ENCODE results near the gene CCDC102B.

Gene CCDC102B

DNA sequence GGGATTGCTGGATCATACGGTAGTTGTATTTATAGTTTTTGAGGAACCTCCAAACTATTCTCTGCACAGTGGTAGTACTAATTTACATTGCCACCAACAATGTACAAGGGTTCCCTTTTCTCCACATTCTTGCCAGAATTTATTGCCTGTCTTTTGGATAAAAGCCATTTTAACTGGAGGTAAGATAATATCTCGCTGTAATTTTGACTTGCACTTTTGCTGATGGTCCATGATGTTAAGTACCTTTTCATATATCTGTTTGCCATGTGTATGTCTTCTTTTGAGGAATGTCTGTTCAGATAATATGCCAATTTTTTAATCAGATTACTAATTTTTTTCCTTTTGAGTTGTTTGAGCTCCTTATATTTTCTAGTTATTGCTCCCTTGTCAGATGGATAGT, 158.8 kb downstream of the CCDC102B start:
- Mint-ChIP-seq H3K9me3 (no peaks in the 10 kb centered on the region), H3K4me1 (ENCODE audit: low read depth) (no peaks in the 10 kb centered on the region), H3K36me3 (ENCODE audit: low read depth) (no peaks in the 10 kb centered on the region), H3K27ac (no peak overlapping the region), H3K4me3 (no peak overlapping the region), H3K27me3 (no peaks in the 10 kb centered on the region)

DNA sequence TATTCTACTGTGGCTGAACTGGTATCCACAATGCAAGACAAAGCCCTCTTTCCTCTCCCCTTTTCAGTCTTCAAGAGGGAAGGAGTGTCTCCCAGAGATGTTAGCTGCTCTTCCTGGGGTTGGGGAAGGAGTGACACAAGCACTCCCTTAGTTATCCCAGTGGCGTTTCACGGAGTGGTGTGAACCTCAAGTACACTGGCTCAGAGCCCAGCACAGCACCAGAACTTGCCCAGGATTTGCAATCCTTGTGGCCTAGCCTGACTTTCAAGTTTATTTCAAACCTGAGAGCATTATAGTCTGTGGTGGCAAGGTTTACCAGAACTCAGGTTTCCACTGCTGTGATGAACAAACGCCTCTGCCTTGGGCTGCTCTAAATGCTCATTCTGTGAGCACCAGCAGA, 162.5 kb downstream of the CCDC102B start:
- Mint-ChIP-seq H3K9me3 (no peaks in the 10 kb centered on the region), H3K27ac (no peak overlapping the region)

GRCh38 chr18:68962623-68963022, 164.7 kb downstream of the CCDC102B start:
- H3K9me3 Mint-ChIP-seq, result no peaks in the 10 kb centered on the region
- no peaks in the 10 kb centered on the region for H3K27me3 Mint-ChIP-seq
- no peaks in the 10 kb centered on the region for H3K36me3 Mint-ChIP-seq (ENCODE audit: low read depth)
- H3K27ac Mint-ChIP-seq, result no peak overlapping the region
- H3K4me1 Mint-ChIP-seq (ENCODE audit: low read depth), result no peaks in the 10 kb centered on the region
- H3K4me3 Mint-ChIP-seq, result no peak overlapping the region

More for the DNA sequence above, 162.5 kb downstream of the CCDC102B start:
- Mint-ChIP-seq H3K27me3 (no peaks in the 10 kb centered on the region), H3K36me3 (ENCODE audit: low read depth) (no peaks in the 10 kb centered on the region), H3K4me1 (ENCODE audit: low read depth) (no peaks in the 10 kb centered on the region), H3K4me3 (no peak overlapping the region)

DNA sequence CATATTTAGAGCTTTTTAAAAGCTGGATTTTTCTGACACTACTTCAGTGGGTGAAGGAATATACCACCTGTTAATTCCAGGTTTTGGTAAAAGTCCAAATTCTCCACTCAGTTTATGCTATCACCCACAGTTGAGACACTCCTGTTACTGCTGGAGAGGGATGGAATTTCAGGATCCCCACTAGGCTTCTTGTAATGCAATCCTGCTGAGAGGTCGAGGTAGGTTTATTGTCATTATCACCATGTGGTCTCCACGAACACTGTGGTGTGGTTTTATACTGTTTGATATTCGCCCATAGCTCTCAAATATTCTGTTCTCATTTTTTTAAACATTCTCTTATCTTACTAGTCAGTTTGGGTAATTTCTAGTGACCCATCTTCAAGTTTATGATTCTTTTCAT, 167.9 kb downstream of the CCDC102B start:
- Mint-ChIP-seq H3K36me3 (ENCODE audit: low read depth) (no peaks in the 10 kb centered on the region), H3K9me3 (no peaks in the 10 kb centered on the region)

DNA sequence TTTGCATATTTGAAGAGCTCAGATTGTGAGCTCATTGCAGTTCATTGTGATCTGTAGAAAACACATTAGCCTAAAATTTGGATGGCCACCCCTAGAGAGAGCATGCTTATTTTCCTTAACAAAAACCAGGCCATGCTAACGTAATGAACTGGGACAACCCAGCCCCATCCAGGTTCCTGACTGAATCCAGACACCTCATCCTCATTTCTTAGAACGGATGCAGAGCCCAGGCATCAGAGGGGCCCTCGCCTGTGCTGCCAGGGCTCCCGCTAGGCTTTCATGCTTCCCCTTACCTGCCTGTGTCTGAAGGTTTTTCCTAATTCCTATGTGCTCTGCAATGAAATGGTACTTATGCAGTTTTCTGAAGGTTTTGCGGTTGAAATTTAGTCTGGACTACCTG, 171.1 kb downstream of the CCDC102B start:
- Mint-ChIP-seq H3K27ac (no peak overlapping the region), H3K27me3 (no peaks in the 10 kb centered on the region), H3K4me3 (no peak overlapping the region), H3K36me3 (ENCODE audit: low read depth) (no peaks in the 10 kb centered on the region), H3K9me3 (no peaks in the 10 kb centered on the region), H3K4me1 (ENCODE audit: low read depth) (no peaks in the 10 kb centered on the region)

More for the DNA sequence above, 167.9 kb downstream of the CCDC102B start:
- H3K27ac Mint-ChIP-seq, result no peak overlapping the region
- no peak overlapping the region for H3K4me3 Mint-ChIP-seq
- no peaks in the 10 kb centered on the region for H3K27me3 Mint-ChIP-seq
- no peaks in the 10 kb centered on the region for H3K4me1 Mint-ChIP-seq (ENCODE audit: low read depth)

GRCh38 chr18:68972176-68972575, 174.3 kb downstream of the CCDC102B start:
- Mint-ChIP-seq H3K9me3 (no peaks in the 10 kb centered on the region), H3K27ac (no peak overlapping the region), H3K27me3 (no peaks in the 10 kb centered on the region), H3K4me3 (no peak overlapping the region), H3K4me1 (ENCODE audit: low read depth) (no peaks in the 10 kb centered on the region), H3K36me3 (ENCODE audit: low read depth) (no peaks in the 10 kb centered on the region)

- Mint-ChIP-seq H3K4me1 (ENCODE audit: low read depth) (no peaks in the 10 kb centered on the region), H3K36me3 (ENCODE audit: low read depth) (no peaks in the 10 kb centered on the region), H3K27ac (no peak overlapping the region), H3K4me3 (no peak overlapping the region), H3K27me3 (no peaks in the 10 kb centered on the region), H3K9me3 (no peaks in the 10 kb centered on the region)
Measured at GRCh38 chr18:68979737-68980136, 181.9 kb downstream of the CCDC102B start.

GRCh38 chr18:68983126-68983525, 185.2 kb downstream of the CCDC102B start:
- H3K27ac Mint-ChIP-seq, result no peak overlapping the region
- H3K36me3 Mint-ChIP-seq (ENCODE audit: low read depth), result no peaks in the 10 kb centered on the region
- no peaks in the 10 kb centered on the region for H3K4me1 Mint-ChIP-seq (ENCODE audit: low read depth)
- H3K9me3 Mint-ChIP-seq, result peaks cover 7% of the 10 kb centered on the region
- peaks cover 7% of the 10 kb centered on the region for H3K27me3 Mint-ChIP-seq
- no peak overlapping the region for H3K4me3 Mint-ChIP-seq

DNA sequence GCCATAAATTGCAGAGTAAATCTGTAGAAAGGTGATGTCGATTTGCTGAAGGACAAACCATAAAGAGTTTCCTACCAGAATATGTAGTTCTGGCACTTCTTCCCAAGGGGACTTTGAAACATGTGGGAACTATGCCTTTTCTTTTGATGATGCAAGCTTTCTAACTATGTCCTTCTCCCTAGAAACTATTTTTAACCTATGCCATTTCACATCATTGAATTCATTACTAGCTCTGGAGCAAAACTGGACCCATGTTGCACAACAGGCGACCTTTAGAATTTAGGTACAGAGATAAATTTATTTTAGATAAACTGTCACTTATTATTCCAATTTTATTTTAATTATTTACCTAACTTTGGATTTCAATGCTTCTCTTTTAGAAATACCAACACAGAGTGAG, 186.5 kb downstream of the CCDC102B start:
- no peak overlapping the region for H3K4me3 Mint-ChIP-seq
- H3K4me1 Mint-ChIP-seq (ENCODE audit: low read depth), result no peaks in the 10 kb centered on the region
- H3K27me3 Mint-ChIP-seq, result peaks cover 7% of the 10 kb centered on the region
- H3K9me3 Mint-ChIP-seq, result peaks cover 17% of the 10 kb centered on the region
- H3K36me3 Mint-ChIP-seq (ENCODE audit: low read depth), result no peaks in the 10 kb centered on the region
- no peak overlapping the region for H3K27ac Mint-ChIP-seq

DNA sequence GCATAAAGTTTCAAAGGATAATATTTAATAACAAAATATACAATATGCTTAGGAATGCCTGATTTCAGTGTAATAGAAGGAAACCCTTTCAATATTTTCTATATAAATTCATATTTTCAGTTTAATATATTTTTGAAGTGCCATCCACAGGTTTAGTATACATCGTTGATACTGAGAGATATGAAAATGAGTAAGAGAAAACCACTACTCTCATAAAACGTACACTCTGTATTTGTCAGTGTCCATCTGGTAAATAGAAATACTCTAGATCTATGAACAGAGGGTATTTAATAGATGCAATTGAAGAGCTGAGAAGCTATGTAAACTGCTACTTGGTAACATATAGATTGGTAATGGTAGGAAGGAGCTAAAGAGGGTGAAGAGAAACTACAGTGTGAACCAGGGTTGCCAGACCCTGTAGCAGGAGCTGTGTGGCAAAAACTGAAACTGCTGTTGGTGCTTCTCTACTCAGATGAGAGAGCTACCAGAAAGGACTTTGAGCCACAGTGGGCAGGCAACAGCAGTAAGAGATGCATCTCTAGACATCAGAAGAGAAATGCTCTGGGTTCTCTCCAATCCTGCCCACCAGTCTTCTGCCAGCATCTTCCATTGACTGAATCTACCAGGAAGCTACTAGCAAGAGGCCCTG, 187.4 kb downstream of the CCDC102B start:
- H3K36me3 Mint-ChIP-seq (ENCODE audit: low read depth), result no peaks in the 10 kb centered on the region
- H3K4me3 Mint-ChIP-seq, result no peak overlapping the region
- H3K27ac Mint-ChIP-seq, result no peak overlapping the region
- peaks cover 20% of the 10 kb centered on the region for H3K9me3 Mint-ChIP-seq
- H3K4me1 Mint-ChIP-seq (ENCODE audit: low read depth), result no peaks in the 10 kb centered on the region
- H3K27me3 Mint-ChIP-seq, result peaks cover 7% of the 10 kb centered on the region

DNA sequence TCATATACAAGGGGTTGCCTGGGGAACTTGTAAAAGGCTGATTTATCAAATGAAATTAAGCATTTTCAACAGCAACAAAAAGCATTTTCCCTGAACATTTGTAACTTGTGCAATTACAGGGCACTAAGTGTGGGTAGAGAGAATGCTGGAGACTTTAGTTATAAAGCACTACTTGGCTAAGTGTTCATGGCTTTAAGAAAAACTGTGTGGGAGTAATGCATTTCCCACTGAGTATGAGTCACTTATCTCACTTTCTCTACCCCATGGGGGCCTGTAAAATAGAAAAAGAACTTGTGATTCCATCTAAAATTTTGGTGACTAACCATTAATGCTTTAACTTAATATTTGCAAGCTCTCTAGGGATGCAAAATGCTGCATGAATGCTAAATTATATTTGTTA, 193.4 kb downstream of the CCDC102B start:
- no peak overlapping the region for H3K27ac Mint-ChIP-seq
- H3K36me3 Mint-ChIP-seq (ENCODE audit: low read depth), result no peaks in the 10 kb centered on the region
- peaks cover 8% of the 10 kb centered on the region for H3K27me3 Mint-ChIP-seq
- peaks cover 20% of the 10 kb centered on the region for H3K9me3 Mint-ChIP-seq
- H3K4me3 Mint-ChIP-seq, result no peak overlapping the region
- no peaks in the 10 kb centered on the region for H3K4me1 Mint-ChIP-seq (ENCODE audit: low read depth)

DNA sequence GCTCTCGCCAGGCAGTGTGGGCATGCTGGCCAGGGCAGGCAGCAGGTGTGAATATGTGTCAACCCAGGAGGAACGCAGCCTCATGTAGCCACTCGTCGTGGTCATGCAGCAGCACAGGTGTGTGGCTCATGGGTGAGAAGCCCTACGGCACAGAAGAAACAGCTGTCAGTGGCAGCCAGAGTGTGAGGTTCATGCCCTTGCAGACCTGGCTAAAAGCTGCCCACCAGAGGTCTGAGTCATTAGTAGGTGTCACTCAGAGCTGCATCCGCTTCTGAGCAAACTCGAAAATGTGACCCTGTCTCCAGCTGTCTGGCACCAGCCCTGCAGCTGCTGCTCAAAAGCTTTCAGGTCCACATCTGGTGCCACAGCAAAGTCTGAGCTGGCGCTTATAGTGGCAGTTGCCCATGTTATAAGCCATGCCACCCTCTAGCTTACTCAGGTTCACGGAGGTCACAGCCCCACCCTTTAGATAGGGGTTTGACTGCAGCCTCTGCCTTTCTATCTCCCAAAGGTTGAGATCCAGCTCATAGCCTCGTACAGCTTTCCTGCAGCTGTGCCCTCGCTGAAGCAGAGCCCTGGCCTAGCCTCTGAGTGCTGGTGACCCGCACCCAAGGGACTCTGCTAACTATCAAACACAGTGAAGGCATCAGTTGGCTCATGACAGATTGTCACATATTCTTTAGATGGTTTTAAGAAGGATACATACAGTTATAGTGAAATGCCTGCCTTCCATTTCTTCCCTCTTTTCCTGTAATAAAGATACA, 195.0 kb downstream of the CCDC102B start:
- Mint-ChIP-seq H3K4me1 (ENCODE audit: low read depth) (no peaks in the 10 kb centered on the region), H3K27ac (no peak overlapping the region), H3K27me3 (peaks cover 6% of the 10 kb centered on the region), H3K4me3 (no peak overlapping the region), H3K9me3 (peaks cover 15% of the 10 kb centered on the region), H3K36me3 (ENCODE audit: low read depth) (no peaks in the 10 kb centered on the region)

- peaks cover 6% of the 10 kb centered on the region for H3K27me3 Mint-ChIP-seq
- H3K4me1 Mint-ChIP-seq (ENCODE audit: low read depth), result no peaks in the 10 kb centered on the region
- H3K27ac Mint-ChIP-seq, result no peak overlapping the region
- H3K36me3 Mint-ChIP-seq (ENCODE audit: low read depth), result no peaks in the 10 kb centered on the region
- no peak overlapping the region for H3K4me3 Mint-ChIP-seq
- H3K9me3 Mint-ChIP-seq, result no peaks in the 10 kb centered on the region
Measured at GRCh38 chr18:68995675-68996074, 197.8 kb downstream of the CCDC102B start.

- H3K36me3 Mint-ChIP-seq (ENCODE audit: low read depth), result no peaks in the 10 kb centered on the region
Measured at GRCh38 chr18:68997845-68998244, 200.0 kb downstream of the CCDC102B start.

DNA sequence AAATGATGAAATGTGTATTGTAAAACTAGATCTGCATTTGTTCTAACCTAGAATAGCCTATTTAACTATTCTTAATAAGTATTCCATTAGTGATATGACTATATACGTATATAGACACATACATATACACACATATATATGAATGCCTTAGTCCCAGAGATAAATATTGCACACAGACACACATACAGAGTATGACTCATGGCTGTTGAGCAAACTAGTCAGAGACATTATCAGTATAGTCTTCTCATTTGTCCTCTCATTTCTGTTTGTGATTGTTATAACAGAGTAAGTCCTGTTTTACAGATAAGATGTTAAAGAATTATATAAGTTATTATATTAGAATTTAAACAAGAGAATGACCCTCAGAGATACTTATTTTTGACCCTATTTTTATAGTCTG, 202.5 kb downstream of the CCDC102B start:
- Mint-ChIP-seq H3K27me3 (peaks cover 3% of the 10 kb centered on the region), H3K36me3 (ENCODE audit: low read depth) (no peaks in the 10 kb centered on the region), H3K9me3 (no peaks in the 10 kb centered on the region), H3K27ac (no peak overlapping the region), H3K4me3 (no peak overlapping the region), H3K4me1 (ENCODE audit: low read depth) (no peaks in the 10 kb centered on the region)

More at GRCh38 chr18:68997845-68998244, 200.0 kb downstream of the CCDC102B start:
- Mint-ChIP-seq H3K4me3 (no peak overlapping the region), H3K9me3 (no peaks in the 10 kb centered on the region), H3K27me3 (peaks cover 6% of the 10 kb centered on the region), H3K27ac (no peak overlapping the region), H3K4me1 (ENCODE audit: low read depth) (no peaks in the 10 kb centered on the region)

DNA sequence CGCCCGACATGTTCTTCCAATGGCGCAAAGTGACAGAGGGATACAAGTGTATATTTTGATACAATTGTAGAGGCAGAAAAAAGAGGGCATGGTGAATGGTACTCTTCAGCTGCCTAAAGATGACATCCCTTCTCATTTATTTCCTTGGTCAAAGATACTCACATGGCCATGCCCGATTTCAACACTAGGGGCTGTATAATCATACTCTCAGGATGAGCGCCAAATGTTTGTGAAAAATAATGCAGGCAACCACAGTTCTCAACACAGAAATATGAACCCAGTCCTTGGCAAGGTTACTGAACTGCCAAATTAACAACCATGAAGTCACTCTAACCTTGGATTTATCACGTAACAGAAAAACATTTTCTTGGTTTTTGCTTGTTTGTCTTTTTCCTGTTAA, 204.4 kb downstream of the CCDC102B start:
- H3K27me3 Mint-ChIP-seq, result no peaks in the 10 kb centered on the region
- H3K9me3 Mint-ChIP-seq, result no peaks in the 10 kb centered on the region
- no peak overlapping the region for H3K4me3 Mint-ChIP-seq
- no peak overlapping the region for H3K27ac Mint-ChIP-seq
- H3K36me3 Mint-ChIP-seq (ENCODE audit: low read depth), result no peaks in the 10 kb centered on the region
- no peaks in the 10 kb centered on the region for H3K4me1 Mint-ChIP-seq (ENCODE audit: low read depth)

Measured in stimulated activated naive CD8-positive, alpha-beta T cell treated with anti-CD3 and anti-CD28 coated beads, Interleukin-15, Interleukin-2, amounts not matched to agents 100 ng/mL and 50 ng/mL, for 24 hours (primary cell).